ENCODE results near the gene MORF4L1. TPM values are rescaled to one million over a fixed set of nuclear protein-coding genes. Genes with fewer than 3 reads are reported as not detected.
"Not testable (repeated sequence)": the region's sequence is repeated elsewhere in the genome, so short reads cannot be mapped to it uniquely, and the experiment has no call there.

Gene MORF4L1
- polyA plus RNA-seq, 12 donors, result 499 to 3,380 (median 596) TPM

DNA sequence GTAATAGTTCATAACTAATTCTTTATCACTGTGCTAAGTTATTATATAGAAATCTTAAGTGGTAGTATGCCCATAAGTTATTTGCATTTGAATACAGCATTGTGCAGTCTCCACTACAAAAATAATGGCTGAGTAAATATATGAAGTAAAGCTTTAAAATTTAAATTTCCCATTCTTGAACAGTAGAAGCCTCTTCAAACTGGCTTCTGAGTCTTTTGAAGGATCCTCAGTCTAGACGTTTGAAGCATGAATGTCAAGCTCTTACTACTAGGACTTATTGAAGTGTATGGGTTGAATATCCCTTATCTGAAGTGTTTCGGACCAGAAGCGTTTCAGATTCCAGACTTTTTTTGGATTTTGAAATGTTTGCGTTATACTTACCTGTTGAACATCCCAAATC lies 16.3 kb downstream of the MORF4L1 start:
- no peak for DNase-seq

DNA sequence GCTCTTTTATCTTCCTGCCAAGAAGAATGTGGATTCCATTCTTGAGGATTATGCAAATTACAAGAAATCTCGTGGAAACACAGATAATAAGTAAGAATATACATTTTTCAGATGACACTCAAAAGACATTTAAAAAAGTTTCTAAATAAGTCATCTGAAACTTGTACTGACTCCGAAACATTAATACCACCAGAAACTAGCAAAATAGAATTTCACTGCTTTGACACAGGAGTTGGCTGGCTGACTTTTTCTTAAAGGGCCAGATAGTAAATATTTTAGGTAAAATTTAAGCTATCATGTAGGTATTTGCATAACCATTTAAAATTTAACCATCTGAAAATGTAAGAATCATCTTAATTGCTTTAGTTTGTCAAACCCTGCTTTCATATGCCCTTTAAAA lies 20.8 kb downstream of the MORF4L1 start:
- no peak for DNase-seq

DNA sequence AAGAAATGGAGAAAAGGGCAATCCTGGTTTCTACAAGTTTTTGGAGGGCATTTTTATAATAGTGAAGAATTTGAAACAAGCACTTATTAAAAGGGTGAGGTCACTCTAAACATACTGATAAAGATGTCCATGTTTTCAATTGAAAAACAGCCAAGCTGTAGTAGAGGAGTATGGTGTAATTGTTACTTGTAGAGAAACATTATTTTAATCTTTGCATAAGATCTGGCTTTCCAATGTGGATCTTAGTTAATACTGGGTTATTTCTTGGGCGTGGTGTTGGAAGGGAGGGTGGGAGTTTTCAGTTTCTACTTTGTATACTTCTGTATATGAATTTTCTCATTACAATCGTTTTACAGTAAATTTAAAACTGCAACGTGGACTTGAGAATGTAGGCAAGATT lies 22.8 kb downstream of the MORF4L1 start:
- no peak for DNase-seq

DNA sequence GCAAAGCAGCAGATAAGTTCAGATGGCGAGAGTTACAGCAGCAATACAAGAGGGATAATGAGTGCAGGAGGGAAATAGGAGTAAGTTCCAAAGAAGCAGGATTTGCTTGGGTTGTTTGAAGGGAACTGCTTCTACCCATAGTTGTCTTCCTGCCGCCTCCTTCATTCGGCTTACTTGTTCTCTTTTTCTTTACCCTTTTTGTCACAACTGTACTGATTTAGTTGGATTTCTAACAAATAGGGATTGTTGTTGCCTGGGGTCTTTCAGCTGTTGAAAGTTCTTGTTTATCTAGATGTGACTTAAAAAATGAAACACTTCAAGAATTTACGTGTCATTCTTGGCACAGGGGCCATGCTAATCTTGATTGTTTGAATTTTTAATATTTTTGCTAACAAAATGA lies 25.9 kb downstream of the MORF4L1 start:
- no peak for DNase-seq

DNA sequence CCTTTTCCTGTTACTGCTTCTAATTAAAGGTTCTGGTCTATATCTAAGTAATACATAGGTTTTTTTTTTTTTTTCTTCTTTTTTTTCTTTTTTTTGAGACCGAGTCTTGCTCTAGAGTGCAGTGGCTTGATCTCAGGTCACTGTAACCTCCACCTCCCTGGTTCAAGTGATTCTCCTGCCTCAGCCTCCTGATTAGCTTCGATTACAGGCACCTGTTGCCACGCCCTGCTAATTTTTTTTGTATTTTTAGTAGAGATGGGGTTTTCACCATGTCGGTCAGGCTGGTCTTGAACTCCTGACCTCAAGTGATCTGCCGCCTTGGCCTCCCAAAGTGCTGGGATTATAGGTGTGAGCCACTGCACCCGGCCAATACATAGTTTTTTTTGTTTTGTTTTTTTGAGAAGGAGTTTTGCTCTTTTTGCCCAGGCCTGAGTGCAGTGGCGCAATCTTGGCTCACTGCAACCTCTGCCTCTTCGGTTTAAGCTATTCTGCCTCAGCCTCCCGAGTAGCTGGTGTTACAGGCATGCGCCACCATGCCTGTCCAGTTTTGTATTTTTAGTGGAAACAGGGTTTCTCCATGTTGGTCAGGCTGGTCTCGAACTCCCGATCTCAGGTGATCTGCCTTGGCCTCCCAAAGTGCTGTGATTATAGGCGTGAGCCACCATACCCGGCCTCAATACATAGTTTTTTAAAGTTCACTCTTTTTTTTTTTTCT lies 28.3 kb downstream of the MORF4L1 start:
- DNase-seq, result not testable (repeated sequence)

DNA sequence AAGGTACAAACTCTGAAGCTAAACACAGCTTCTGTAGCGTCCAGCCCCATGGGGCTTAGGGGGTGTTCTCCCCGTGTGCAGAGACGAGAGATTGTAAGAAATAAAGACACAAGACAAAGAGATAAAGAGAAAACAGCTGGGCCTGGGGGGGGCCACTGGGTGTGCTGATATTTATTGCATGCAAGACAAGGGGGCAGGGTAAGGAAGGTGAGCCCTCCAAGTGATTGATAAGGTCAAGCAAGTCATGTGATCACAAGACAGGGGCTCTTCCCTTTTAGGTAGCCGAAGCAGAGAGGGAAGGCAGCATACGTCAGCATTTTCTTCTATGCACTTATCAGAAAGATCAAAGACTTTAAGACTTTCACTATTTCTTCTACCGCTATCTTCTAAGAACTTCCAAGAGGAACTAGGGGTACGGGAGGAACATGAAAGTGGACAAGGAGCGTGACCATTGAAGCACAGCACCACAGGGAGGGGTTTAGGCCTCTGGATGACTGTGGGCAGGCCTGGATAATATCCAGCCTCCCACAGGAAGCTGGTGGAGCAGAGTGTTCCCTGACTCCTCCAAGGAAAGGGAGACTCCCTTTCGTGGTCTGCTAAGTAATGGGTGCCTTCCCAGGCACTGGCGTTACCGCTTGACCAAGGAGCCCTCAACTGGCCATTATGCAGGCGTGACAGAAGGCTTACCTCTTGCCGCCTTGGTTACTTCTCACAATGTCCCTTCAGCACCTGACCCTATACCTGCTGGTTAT lies 29.8 kb downstream of the MORF4L1 start:
- DNase-seq, result not testable (repeated sequence)

DNA sequence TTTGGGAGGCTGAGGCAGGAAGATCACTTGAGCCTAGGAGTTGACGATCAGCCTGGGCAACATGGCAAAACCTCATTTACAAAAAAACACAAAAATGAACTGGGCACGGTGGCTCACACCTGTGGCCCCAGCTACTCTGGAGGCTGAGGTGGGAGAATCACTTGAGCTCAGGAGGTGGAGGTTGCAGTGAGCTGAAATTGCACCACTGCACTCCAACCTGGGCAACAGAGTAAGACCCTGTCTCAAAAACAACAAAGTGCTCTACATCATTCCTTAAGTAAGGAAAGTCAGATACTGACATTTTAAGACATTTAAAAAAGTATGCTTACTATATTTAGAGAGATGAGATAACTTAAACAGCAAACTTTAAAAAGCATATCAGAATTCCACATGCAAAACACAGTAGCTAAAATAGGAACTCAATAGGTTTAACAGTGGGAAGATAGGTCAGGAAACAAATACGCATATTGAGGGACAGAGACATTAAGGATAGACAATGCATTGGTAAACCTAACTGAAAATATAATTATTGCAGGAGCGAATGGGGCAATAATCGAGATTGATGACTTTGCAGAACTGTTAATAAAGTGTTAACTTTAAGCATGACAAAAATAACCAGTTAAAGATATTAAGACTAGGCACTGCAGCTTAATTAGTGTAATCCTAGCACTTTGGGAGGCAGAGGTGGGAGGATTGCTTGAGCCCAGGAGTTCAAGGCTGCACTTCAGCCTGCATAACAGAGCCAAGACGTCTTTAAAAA lies 32.1 kb downstream of the MORF4L1 start:
- DNase-seq, result no peak

DNA sequence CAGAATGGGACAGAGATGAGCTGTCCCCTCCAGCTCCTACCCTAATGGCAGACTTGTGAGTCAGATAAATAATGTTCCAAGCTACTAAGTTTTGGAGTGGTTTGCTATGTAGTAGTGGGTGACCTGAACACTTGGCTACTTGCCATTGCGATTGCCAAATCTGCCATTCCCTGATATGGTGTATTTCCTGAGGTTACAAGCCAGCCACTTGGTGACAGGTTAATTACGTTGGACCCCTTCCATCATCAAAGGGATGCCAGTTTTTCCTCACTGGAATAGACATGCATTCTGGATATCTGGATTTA lies 33.6 kb downstream of the MORF4L1 start:
- DNase-seq, result no peak

DNA sequence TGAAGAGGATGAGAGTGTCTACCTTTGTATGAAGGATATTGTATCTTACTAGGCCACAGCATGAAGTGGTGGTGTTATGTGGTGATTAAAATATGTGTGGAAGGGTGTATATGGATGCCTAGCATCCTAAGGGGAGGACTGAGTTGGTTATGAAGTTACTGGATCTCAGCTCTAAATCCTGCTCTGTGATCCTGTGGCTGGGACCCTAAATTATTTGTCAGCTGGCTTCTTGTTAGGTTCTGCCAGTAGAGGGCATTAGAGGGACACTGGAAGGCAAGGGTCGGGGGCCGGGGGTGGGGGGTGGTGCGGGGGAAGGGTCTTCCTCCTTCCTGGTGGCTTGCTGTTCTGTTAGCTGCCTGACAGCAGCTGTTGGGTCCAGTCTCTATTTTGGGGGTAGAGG lies 34.9 kb downstream of the MORF4L1 start:
- no peak for DNase-seq

DNA sequence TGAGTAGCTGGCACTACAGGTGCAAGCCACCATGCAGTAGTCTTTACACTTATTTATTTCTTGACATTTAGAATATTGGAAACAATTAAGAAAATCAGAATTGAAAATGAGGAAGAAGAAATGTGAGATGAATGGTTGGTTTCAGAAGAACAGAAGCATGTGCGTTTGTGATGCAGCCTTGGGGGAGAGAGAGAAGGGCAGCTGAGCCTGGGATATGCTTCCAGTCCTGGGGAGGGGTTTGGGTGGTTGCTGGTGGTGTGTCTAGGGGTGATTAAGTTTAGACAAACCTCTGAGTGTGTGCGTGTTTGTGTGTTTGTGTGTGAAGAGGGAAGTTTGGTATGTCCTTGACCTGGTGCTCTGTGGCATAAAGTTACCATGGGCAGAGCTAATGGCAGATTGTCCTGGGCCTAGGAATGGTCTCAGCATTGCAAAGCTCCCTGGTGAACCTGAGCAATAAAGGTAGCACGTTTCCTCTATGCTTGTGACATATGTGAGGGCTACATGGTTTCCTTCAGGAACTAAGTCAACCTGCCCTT lies 36.5 kb downstream of the MORF4L1 start:
- DNase-seq, result no peak

DNA sequence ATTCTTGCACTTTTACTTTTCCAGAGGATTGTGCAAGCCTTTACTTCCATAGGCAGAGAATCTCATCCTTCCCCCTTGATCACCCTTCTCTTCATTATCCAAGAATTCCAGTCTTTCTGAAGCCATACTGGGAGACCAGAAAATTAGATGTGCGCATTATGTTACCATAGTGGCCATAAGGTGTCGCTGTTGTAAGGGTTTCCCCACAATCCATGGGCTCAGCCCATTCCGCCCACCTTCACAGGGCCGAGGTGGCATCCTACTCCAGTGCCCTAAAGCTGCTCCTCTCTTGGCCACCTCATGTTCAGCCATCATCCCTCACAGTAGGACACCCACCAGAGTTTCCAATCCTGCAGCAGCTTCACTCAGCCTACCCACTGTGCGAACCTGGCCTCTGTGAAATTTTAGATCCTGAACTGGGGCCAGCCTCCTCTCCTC lies 37.1 kb downstream of the MORF4L1 start:
- no peak for DNase-seq

DNA sequence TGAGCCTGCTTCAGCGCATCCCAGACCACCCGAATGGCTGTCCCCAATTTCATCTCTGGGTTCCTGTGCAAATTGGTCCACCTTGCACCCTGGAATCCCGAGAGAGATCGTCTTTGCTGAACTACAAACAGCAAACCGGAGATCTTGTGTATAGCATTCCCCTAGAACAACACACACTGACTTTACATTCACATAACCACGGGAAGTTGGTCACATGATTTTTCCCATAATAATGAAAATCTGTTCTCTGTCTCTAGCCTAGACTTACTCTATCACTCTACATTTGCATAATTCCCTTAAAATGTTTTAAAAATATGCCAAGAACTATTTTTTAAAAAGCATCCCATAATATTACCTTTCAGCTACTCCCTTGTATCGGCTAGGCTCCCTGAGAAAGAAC lies 37.6 kb downstream of the MORF4L1 start:
- DNase-seq, result no peak

DNA sequence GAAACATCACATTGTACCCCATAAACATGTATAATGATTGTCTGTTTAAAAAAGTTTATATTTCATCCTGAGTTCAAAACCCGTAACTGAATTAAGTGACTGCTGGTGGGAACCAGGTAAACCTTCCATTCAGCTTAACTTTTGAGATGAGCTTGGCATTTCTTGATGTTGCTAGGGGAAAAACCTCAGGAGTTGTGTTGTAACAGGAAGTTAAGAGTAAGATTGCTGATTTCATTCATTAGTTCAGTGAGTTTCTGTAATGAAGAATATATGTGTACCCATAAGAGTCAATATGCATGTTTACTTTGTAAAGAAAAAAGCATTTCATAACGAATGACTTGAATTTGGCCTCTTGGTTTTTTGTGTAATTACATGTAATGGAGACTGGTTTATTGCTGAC lies 39.6 kb downstream of the MORF4L1 start:
- DNase-seq, result no peak

DNA sequence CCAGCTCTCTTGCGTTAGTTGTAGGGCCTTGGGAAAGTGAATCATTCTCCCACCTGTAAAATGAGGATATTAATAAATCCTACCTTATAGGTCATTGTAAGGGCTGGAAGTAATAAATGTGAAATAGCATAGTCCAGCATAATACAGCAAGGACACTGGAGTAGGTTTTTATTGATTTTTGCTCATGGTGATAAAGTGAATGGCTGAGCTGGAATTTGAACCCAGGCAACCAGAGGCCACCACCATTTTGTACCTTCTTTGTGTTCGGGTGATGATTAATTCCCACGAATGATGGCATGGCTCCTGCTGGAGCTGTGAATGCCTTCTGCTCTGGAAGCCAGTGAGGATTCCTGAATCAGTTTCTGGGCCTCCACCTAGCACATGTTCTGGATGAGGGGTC lies 40.3 kb downstream of the MORF4L1 start:
- DNase-seq, result no peak

DNA sequence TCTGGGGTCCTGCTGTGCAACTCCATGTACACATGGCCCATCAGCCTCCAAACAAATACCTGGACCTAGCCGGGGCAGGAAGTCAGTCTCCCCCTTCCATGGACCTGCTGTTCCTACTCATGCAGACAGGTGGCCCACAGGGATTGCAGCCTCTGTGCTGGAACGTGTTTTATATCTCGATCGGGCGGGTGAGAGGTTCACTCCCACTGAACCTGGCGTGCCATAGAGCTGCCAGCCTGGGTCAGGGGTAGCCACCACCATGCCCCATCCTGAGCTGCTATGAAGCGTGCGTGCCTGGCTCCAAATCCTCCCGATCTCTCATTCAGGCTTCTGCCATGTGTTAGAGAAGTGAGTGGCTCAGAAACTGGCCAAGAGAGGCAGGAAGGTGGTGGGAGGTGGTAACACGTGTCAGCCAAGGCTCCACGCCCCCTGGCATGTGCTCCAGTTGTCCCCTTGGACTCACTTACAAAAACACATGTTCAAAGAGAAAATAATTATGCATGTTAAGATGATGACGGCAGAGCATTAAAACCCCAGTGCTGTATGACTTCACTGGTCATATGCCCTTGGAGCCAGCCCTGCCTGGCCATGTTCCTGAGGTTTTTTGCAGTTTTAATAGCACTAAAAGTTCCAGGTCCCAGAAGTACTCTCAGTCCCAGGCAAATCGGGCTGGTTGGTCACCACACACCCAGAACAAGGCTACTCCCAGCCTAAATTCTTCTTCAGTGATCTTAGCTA lies 41.5 kb downstream of the MORF4L1 start:
- no peak for DNase-seq

DNA sequence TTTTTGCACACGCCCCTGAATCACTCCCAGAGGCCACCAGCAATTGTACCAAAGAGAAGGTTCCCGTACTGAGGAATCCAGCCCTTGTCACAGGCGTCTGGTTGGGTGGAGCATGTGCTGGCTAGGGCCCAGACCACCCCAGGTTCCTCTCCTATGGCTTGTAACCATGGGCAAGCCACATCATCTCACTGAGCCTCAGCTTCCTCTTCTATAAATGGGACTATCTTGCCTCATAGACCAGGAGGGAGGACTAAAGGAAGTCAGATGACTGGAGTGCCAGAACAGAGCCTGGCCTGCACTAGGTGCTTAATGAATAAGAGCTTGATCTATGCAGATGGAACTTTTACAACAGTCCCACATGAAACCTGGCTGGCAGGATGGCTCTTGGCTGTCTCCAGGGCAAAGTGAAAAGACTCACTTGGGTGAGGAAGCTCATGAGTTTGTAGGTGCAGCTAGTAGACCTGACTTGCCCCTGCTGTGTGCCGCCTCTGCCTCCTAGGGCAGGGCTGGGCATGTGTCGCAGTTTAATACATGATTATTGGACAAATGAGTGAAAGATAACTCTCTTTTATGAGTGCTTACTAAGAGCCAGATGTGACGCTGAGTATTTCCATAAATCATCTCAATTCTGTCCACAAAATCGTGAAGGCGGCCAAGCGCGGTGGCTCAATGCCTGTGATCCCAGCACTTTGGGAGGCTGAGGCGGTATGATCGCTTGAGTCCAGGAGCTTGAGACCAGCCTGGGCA lies 42.8 kb downstream of the MORF4L1 start:
- no peak for DNase-seq

DNA sequence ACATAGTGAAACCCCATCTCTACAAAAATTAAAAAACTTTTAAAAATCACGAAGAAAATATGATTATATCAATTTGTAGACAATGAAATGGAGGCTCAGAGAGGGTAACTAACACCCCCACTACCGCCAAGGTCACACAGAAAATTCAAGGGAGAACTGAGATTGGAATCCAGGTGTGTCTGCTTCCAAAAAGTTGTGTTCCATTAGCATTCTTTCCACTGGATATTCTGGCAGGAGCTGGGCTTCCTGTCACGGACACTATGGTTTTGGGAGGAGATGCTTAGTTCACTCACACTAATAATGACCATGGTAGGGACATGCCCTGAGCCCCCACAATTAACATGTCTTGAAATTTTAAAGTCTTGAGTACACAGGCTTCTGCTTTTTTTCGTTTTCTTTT lies 43.4 kb downstream of the MORF4L1 start:
- no peak for DNase-seq

DNA sequence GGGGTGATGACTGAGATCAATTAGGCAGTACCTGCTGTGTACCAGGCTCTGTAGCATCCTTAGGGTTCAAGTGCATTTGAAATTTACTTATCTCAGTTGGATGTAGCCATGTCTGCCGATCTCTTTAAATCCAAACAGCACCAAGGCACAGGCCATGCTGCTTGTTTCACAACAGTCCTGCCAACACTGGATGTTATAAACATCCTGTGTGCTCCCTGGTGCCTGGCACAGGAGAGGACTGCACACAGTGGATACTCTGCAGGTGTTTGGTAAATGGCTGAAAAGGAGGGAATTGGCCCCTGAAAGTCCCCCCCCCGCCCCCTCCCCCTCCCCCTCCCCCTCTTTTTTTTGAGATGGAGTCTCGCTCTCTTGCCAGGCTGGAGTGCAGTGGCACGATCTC lies 45.2 kb downstream of the MORF4L1 start:
- no peak for DNase-seq

DNA sequence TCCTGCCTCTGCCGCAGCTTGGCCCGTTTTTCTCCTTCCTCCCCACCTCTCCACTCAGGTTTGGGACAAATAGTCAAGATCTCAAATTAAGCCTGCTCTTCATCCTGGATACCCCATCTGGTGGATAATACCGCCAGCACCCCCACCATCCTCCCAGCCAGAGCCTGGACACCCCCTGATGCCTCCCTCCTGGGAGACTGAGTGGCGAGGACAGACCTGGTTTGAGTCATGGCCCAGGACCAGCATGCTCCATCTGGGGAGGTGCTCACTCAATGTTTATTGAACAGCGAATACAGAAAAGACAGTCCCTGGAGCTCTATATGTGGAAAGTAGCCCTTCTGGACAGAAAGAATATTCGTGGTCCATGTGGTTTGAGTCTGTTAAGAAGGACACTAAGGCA lies 48.8 kb downstream of the MORF4L1 start:
- DNase-seq, result no peak

DNA sequence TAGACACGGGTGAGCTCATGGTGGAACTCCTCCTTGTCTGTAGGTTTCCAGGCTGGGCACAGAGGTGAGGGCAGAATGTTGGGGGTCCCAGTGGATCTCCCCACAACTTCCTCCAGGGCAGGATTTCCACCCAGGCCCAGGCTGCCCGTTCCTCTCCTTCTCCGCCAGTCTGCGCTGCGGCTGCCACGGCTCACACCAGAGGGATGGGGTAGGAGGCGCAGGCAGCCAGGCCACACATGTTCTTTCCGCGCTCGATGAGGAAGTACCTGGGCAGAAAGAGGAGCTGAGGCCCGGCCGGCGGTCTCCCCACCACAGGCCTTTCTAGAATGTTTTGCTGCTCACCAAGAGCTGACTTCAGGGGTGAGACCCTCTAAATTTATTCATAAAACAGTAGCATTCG lies 49.2 kb downstream of the MORF4L1 start:
- no peak for DNase-seq

DNA sequence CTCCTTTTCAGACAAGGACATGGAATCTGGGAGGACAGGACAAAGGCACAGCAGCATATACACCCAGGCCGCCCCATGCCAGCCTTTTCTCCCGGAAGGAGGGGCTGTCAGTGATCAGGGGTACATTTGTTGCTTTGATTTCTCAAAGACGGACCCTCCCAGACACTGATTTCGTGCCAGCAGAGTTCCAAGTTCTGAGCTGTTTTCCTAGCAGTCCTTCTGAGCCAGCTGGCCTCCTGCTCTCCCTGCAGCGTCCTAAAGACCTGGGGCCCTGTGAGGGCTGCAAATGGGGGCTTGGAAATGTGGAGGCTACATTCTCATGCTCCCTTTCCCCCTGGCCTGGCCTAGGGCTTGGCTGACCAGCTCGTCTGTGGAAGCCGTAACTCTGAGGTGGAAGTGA lies 49.8 kb downstream of the MORF4L1 start:
- peak; percentile 63 for DNase-seq

All from muscle of arm (tissue), 12 donors.